ENCODE results near the gene LGALS3.

DNA sequence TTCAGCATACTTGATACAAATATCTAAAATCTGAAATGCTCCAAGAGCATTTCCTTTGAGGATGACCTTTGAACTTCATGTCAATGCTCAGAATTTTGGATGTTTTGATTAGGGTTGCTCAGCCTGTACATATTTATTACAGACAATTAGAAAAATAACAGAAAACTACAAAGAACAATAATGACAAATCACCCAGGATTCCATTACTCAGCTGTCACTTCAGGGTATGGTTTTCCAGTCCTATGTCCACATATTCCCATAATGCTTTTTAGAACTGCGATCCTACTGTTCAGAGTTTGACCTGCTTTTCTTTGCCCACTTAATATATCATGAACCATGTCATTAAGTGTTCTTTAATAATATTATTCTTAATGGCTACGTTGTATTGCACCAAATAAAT, 51.0 kb downstream of the LGALS3 start:
- TF ChIP-seq, protein P1, sequence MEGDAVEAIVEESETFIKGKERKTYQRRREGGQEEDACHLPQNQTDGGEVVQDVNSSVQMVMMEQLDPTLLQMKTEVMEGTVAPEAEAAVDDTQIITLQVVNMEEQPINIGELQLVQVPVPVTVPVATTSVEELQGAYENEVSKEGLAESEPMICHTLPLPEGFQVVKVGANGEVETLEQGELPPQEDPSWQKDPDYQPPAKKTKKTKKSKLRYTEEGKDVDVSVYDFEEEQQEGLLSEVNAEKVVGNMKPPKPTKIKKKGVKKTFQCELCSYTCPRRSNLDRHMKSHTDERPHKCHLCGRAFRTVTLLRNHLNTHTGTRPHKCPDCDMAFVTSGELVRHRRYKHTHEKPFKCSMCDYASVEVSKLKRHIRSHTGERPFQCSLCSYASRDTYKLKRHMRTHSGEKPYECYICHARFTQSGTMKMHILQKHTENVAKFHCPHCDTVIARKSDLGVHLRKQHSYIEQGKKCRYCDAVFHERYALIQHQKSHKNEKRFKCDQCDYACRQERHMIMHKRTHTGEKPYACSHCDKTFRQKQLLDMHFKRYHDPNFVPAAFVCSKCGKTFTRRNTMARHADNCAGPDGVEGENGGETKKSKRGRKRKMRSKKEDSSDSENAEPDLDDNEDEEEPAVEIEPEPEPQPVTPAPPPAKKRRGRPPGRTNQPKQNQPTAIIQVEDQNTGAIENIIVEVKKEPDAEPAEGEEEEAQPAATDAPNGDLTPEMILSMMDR (IDR thresholded peaks at IDR 0.05), result no peak
- TF ChIP-seq EP300 (IDR thresholded peaks at IDR 0.05), result no peak
